C4-2B (cell line): ENCODE results near the gene SLC12A1.
A peak's percentile ranks its signal among the peaks of the same experiment; 100 is the strongest.

Experiments used
- H3K27ac ChIP-seq: fragments of 450-650 bp; 2 replicates; pipeline ENCODE4 v1.5.1; 2017
- CTCF ChIP-seq: fragments of 450-650 bp; conservative IDR thresholded peaks from 2 replicates; pipeline ENCODE4 v1.5.1; 2017; ENCODE audit warnings: mild to moderate bottlenecking
- ZFX ChIP-seq: fragments of 450-650 bp; IDR thresholded peaks from 2 replicates; pipeline ENCODE4 v1.6.1; 2017

Gene SLC12A1

GRCh38 chr15:48205981-48206380 lies at the start of gene SLC12A1:
SLC12A1 (plus strand) TSS chr15:48206302; CDS start chr15:48207720, 1,418 bp downstream.
- TF ChIP-seq ZFX (no peak), CTCF (no peak)
- H3K27ac ChIP-seq, result no peak within 1 kb of the TSS

GRCh38 chr15:48168616-48169015 lies 37.5 kb upstream of the SLC12A1 start:
- no peak for TF ChIP-seq CTCF
- no peak for TF ChIP-seq ZFX
- H3K27ac ChIP-seq, result no peak overlapping the region

- TF ChIP-seq CTCF (no peak), ZFX (no peak)
- no peak overlapping the region for H3K27ac ChIP-seq
These were observed 35.1 kb upstream of the SLC12A1 start for GRCh38 chr15:48170981-48171380.

- TF ChIP-seq ZFX, result no peak
- no peak for TF ChIP-seq CTCF
These were observed 31.0 kb upstream of the SLC12A1 start for GRCh38 chr15:48175126-48175525.

GRCh38 chr15:48176112-48176511 lies 30.0 kb upstream of the SLC12A1 start:
- H3K27ac ChIP-seq, result no peak overlapping the region
- no peak for TF ChIP-seq ZFX
- no peak for TF ChIP-seq CTCF

More at GRCh38 chr15:48175126-48175525, 31.0 kb upstream of the SLC12A1 start:
- H3K27ac ChIP-seq, result no peak overlapping the region

- no peak for TF ChIP-seq ZFX
- TF ChIP-seq CTCF, result no peak
- no peak overlapping the region for H3K27ac ChIP-seq
These were observed 29.1 kb upstream of the SLC12A1 start for GRCh38 chr15:48176957-48177356.

- TF ChIP-seq CTCF, result no peak
- TF ChIP-seq ZFX, result no peak
- peak overlapping the region; percentile 71 for H3K27ac ChIP-seq
These were observed 28.7 kb upstream of the SLC12A1 start for GRCh38 chr15:48177383-48177765.
